HPDE6-E6E7 (cell line): Measurements from ENCODE around the gene MCTP1.

ENCODE experiments used
- DNase-seq: peaks from one replicate; pipeline ENCODE4 v3.0.0; 2011; ENCODE audit warnings: missing footprints; ENCODE audit errors: extremely low spot score

The MCTP1 gene

GRCh38 chr5:94818904-94819303 lies 466.0 kb downstream of the MCTP1 start:
- no peak for DNase-seq

- DNase-seq, result no peak
These were observed 469.4 kb downstream of the MCTP1 start for GRCh38 chr5:94815313-94816039.

- no peak for DNase-seq
These were observed 472.7 kb downstream of the MCTP1 start for GRCh38 chr5:94812232-94812631.

GRCh38 chr5:94811331-94811730 lies 473.6 kb downstream of the MCTP1 start:
- DNase-seq, result no peak

DNA sequence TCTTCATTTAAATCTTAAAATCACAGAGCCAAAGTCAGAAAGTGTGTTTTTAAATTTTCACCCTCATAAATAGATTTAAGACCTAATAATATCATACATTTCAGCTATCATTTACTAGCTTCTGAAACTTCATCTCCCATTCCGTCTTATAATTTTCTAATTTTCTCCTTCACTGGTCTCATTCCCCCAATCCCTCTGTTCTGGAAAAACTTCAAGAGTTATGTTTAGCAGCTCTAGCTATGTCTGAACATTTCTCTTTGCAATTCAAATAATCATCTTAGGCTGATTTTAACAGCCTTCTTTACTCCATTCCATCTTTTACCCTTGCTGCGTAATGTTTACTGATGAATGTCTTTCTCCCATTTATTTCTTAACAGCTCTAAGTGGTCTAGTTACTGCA lies 474.0 kb downstream of the MCTP1 start:
- no peak for DNase-seq

GRCh38 chr5:94810281-94810680 lies 474.6 kb downstream of the MCTP1 start:
- no peak for DNase-seq

- DNase-seq, result no peak
These were observed 476.4 kb downstream of the MCTP1 start for GRCh38 chr5:94808497-94808896.

DNA sequence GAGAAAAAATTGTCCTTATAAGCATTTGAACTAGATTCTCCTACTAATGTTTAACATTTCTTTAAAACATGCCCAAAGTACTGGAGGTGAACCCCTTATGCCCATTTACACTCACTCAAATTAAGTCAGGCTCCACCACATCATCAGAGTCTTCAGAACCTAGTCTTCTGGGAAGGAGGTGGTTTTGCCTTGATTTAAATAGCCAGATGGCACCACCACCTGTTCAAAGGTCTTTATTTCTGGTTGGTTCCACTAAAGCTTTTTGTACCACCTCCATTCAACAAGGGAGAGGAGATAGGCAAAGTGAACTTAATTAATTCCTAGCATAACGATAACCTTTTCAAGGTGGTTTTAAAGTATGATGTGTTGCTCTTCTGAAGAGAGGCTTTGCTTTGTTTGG lies 476.9 kb downstream of the MCTP1 start:
- no peak for DNase-seq

DNA sequence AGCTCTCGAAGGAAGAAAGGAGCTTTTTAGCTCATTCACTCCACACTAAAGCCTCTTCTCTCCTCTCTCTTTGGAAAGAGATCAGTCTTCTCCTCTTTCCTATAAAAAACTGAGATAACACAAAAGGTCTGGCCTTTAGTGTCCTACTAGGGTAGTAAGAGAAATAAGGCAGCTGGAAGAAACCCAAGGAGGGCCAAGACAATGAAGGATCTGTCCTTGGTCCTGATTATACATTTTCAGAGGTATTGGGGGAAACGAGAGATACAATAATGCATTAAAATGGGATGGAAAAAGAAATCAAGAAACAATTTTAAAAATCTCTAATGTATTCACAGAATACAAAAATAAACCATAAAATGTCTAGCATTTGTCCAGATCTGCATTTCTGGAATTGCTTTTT lies 482.4 kb downstream of the MCTP1 start:
- no peak for DNase-seq

DNA sequence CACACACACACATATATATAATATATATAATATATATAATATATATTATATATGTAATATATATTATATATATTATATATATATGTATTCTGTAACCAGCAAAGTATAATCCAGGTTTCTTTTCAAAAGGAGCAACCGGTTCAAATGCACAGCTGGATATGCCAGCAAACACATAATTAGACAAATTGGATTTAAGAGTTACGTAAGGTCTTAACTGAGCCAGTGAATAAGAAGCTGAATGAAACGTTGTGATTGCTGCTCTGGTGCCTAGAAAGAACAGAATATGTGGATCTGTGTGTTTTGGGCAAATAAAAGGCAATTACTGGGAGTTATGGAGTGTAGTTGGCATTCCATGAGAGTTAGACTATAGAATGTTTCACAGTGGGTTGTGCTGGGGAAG lies 488.3 kb downstream of the MCTP1 start:
- no peak for DNase-seq

DNA sequence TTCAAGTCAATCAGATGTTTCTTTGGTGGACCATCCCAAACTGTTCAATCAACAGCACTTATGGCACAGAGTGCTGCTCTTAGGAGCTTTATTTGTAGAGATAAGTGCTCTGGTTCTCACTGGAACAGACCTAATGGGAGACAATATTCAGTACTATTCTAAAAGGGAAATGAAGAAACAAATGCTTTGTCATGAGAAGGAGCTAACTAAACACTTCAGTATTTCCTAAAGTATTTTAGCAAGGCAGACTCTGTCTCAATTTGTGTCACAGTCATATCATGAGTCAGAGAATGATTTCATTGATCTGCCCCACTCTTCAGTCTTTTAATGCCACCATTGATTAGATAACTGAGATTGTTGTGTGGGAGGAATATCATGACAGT lies 491.1 kb downstream of the MCTP1 start:
- DNase-seq, result no peak

GRCh38 chr5:94793113-94793815 lies 491.6 kb downstream of the MCTP1 start:
- DNase-seq, result no peak

DNA sequence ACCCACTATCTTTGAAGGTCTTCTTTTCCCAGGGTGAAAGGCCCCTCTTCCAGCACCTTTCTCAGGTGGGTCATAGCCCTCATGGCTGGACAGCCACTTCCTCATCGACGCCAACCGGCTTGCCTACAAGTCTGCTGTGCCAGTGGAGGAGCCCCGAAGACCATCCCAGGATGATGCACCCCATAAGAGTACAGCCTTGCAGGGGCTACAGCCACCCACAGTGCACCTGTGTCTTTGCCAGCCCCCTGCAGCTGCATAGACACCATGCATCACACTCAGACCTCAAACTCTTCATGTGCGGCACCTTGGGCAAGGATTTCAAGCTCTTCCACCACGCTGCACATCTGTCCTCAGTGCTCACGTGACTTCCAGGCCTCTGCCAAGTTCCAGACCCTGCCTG lies 493.1 kb downstream of the MCTP1 start:
- no peak for DNase-seq

DNA sequence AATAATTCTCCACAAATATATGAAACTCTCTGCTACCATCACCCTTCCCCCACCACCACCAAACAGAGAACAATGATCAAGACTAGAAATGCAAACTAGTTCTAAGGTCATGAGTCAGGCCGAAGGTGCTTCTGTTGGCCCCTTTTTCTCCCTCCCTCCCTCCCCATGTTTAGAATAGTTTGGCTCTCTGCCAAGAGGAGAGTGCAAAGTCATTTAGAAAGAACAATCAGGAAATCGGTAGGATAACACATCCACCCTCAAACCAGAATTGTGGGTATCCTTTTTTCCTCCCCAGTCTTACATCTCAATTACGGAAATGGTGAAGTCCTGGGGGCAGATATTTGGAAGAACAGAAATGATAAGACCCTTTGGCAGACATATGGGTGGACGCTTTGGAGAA lies 496.4 kb downstream of the MCTP1 start:
- DNase-seq, result no peak

DNA sequence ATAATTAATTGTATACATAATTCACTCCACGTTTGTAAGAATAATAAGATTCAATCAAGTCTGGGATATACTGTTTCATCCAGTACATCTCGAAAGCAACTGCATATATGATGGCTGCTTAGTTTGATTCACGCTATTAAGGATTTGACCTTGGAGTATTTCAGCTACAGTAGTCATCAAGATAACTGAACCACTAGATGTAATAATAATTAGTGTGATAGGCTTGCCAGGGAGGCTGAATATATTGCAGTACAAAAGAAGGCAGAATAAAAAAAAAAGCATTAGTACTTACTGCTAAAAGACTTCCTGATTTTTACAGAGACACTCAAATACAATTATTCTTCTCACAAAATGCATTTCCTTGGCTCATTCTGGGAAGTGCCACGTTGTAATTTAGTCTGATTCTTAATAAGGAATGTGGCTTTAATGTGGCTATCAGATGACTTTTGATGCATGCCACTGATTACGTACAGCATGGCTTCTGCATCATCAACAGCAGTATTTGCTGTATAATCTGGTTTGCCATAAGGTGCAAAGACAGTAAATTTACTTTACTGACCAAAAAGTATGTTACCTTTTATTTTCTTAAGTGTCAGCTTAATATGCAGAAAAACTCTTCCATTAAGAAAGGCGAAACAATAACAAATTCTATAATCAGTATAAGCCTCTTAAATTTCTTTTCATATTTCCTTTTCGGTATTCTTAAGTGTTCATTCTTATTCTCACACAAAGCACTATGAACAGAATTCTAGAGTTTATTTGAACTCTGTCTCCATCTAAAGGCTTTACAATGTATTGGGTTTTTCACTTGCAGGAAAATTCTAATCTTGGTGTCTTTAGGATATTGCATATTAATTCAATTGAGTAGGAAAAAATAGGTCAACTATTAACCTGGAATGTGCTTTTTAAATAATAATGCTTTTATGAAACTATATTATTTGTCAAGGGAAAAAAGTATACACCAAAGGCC lies 500.1 kb downstream of the MCTP1 start:
- no peak for DNase-seq

DNA sequence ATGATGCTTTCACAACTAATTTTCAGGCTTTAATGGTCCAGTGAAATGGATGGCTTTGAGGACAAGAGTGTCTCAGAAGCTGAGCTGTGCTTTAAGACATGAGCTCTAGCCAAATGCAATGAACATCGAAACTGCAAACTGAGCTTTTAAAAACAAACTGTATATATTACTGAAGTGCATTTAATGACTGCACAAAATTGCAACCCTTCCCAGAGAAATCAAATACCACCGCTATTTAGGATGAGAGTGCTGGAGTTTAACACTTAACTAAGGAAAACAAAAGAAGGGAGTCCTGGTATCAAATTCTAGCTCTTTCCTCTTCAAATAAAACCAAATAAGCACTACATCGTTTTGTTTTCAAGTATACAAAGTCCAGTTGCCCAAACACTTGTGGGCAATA lies 502.5 kb downstream of the MCTP1 start:
- no peak for DNase-seq

DNA sequence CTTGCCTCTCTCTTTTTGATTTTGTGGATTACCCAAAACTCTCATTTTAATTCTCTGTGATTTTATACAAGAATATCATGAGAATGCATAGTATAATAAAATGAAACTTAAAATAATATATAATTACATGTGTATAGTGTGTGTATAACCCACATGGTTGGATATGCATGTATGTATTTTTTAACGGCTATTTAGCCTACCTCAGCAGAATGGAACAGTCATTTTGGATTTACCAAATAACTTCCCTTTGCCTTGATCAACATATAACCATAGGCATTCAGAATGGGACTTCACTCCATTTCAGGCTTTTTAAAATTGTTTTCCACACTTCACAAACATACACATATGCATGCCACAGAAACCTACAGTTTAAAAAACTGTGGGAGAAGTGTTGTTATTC lies 505.2 kb downstream of the MCTP1 start:
- no peak for DNase-seq

DNA sequence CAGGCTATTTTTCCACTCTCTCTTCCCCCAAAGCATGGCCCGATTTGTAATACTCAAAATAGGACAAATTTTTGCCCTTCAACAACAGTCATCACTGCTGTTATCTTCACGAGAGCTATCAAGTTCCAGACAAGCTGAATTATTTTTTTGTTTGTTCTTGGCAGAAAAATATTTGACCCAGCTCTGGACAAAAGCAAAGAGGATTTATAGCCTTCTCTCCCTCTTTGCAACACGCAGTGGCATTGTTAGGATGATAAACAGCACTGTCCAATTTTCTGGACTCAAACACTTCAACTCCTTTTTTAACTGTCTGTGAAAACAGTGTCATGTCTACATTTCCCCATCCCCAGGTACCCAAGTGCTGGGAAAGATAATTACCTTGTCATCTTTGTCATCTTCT lies 506.2 kb downstream of the MCTP1 start:
- no peak for DNase-seq

GRCh38 chr5:94778299-94778698 lies 506.6 kb downstream of the MCTP1 start:
- no peak for DNase-seq

- no peak for DNase-seq
These were observed 507.6 kb downstream of the MCTP1 start for GRCh38 chr5:94777056-94777880.

- DNase-seq, result no peak
These were observed 508.7 kb downstream of the MCTP1 start for GRCh38 chr5:94776167-94776566.

GRCh38 chr5:94775088-94775487 lies 509.8 kb downstream of the MCTP1 start:
- no peak for DNase-seq
